ENCODE data around the gene KCND3. TPM values are rescaled to one million over a fixed set of nuclear protein-coding genes. Genes with fewer than 3 reads are reported as not detected.

Gene KCND3
- total RNA-seq, 1 experiment from 2014 or later: 0.15 TPM

DNA sequence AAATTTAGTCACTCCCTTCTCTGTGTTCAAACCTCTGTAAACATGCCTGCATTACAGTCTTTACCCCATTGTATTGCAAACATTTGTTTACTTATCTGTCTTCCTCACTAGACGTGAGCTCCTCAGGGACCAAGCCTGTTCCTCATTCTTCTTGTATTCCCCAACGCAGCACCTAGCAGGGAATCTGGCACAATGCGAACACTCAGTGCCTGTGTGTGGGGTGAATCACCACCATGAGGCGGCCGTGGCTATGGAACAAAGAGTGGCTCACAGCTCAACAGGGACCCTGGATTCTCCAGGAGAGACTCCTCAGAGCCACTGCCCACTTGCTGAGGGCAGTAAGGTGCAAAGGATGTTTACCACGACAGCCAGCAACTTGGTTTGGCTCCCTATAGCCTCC is 137.9 kb downstream of the KCND3 start:
- no peaks in the 10 kb centered on the region for H3K23me2 ChIP-seq (ENCODE audit: insufficient read length, low read depth, low read length, poor library complexity, severe bottlenecking)
- TF ChIP-seq CTCF (conservative IDR thresholded peaks at IDR 0.05): no peak
- no peak overlapping the region for H3K4ac ChIP-seq (ENCODE audit: low read depth, low read length)
- no peak overlapping the region for H3K56ac ChIP-seq (ENCODE audit: insufficient read length, low read depth, low read length)
- no peaks in the 10 kb centered on the region for H4K20me1 ChIP-seq (ENCODE audit: control insufficient read depth, insufficient read depth, insufficient read length)
- no peaks in the 10 kb centered on the region for H3K79me2 ChIP-seq (ENCODE audit: insufficient read depth, low read length)
- H3K4me1 ChIP-seq (ENCODE audit: insufficient read depth, low read length): peaks cover 13% of the 10 kb centered on the region; the same call in 1 of the 2 replicates
- H4K91ac ChIP-seq (ENCODE audit: insufficient read length, low read depth, low read length): no peak overlapping the region
- no peak for DNase-seq
- H3K9me3 ChIP-seq (ENCODE audit: control insufficient read depth, low read depth, low read length): no peaks in the 10 kb centered on the region
- H3K79me1 ChIP-seq (ENCODE audit: insufficient read depth, low read depth, low read length, poor library complexity, severe bottlenecking): no peaks in the 10 kb centered on the region
- no peak overlapping the region for H3T11ph ChIP-seq (ENCODE audit: low read length)
- H2BK12ac ChIP-seq (ENCODE audit: insufficient read length, low read depth, low read length): no peak overlapping the region
- no peak overlapping the region for H2BK120ac ChIP-seq (ENCODE audit: low read depth, low read length, poor library complexity, severe bottlenecking)
- H3K9ac ChIP-seq (ENCODE audit: extremely low read depth, insufficient read length, low read length): no peak overlapping the region
- WGBS (ENCODE audit: extremely low coverage, insufficient read length, low lambda C conversion rate): no CpG with 5 or more reads among the region's 6 CpGs
- no peak overlapping the region for H3K23ac ChIP-seq (ENCODE audit: insufficient read length, low read depth, low read length)
- no peak overlapping the region for H2BK20ac ChIP-seq (ENCODE audit: low read depth, low read length, poor library complexity, severe bottlenecking)
- H4K5ac ChIP-seq (ENCODE audit: insufficient read length, low read depth, low read length): no peak overlapping the region
- no peak overlapping the region for H2BK5ac ChIP-seq (ENCODE audit: insufficient read length, low read length)
- Mint-ChIP-seq H3K9me3 (no peaks in the 10 kb centered on the region; a peak in 1 of 5 replicates), H3K36me3 (ENCODE audit: insufficient read depth in 1 of 3, low read depth in 3 of 3) (no peaks in the 10 kb centered on the region), H3K4me1 (peaks cover 41 to 43% of the 10 kb centered on the region in 2 experiments), H3K4me3 (no peak overlapping the region), H3K27me3 (ENCODE audit: low read depth) (no peaks in the 10 kb centered on the region; the same call in none of the 2 replicates), H3K27ac (no peak overlapping the region)
- no peak overlapping the region for H2AFZ ChIP-seq (ENCODE audit: low read length)
- no peak overlapping the region for H3K14ac ChIP-seq (ENCODE audit: insufficient read depth, low read length)
- no peak overlapping the region for H3K4me2 ChIP-seq (ENCODE audit: insufficient read depth, insufficient read length, low read length)
- no peak overlapping the region for H2AK5ac ChIP-seq (ENCODE audit: insufficient read length, low read length)
- H3K27ac ChIP-seq (ENCODE audit: insufficient read length, low read depth, low read length): no peak overlapping the region
- H4K8ac ChIP-seq (replicated peaks; ENCODE audit: insufficient read length, low read depth, low read length): no peak overlapping the region
- H2BK15ac ChIP-seq (ENCODE audit: low read depth, low read length): no peak overlapping the region
- H3K27me3 ChIP-seq (ENCODE audit: insufficient read depth, low read length): no peaks in the 10 kb centered on the region
- H3K18ac ChIP-seq (ENCODE audit: insufficient read length, low read depth, low read length): no peak overlapping the region

All from H9 (cell line).